ENCODE measurements around the gene ATP5IF1.

DNA sequence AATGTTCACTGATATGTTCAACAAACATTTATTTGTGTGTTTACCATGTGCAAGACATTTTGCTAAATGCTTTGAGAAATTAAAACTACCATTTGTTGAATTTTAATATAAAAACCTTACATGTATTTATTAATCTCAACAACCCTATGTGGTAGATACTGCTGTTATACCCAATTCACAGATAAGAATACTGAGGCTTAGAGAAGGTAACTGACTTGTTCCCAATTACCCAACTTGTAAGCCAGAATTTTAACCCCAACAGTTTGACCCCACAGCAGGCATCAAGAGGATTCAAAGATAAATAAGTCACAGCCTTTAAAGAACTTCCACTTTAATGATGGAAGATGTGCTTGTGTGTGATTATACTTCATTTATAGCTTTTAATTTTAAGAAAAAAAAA, 6.8 kb upstream of the ATP5IF1 start:
- TF ChIP-seq CTCF (IDR thresholded peaks at IDR 0.05) (no peak), POLR2AphosphoS5 (IDR thresholded peaks at IDR 0.05) (no peak), POLR2A (IDR thresholded peaks at IDR 0.05) (no peak), EP300 (IDR thresholded peaks at IDR 0.05) (no peak)

All from upper lobe of left lung (tissue), 4 donors.